D721Med (cell line): ENCODE measurements around the gene ZNF683.

Source experiments
- DNase-seq: peaks from one replicate; pipeline ENCODE4 v3.0.0; 2011; ENCODE audit warnings: low spot score; ENCODE audit not compliant: insufficient read length
- FAIRE-seq: peaks from 2 replicates; lab custom pipeline; 2011; peaks lifted over from hg19 to GRCh38; lab: Jason Lieb, UNC
- CTCF ChIP-seq: IDR thresholded peaks from 2 replicates; pipeline ENCODE4 v1.5.1; 2012; ENCODE audit warnings: mild to moderate bottlenecking, control low read depth; ENCODE audit not compliant: insufficient read depth; ENCODE audit errors: missing control alignments

Gene ZNF683

DNA sequence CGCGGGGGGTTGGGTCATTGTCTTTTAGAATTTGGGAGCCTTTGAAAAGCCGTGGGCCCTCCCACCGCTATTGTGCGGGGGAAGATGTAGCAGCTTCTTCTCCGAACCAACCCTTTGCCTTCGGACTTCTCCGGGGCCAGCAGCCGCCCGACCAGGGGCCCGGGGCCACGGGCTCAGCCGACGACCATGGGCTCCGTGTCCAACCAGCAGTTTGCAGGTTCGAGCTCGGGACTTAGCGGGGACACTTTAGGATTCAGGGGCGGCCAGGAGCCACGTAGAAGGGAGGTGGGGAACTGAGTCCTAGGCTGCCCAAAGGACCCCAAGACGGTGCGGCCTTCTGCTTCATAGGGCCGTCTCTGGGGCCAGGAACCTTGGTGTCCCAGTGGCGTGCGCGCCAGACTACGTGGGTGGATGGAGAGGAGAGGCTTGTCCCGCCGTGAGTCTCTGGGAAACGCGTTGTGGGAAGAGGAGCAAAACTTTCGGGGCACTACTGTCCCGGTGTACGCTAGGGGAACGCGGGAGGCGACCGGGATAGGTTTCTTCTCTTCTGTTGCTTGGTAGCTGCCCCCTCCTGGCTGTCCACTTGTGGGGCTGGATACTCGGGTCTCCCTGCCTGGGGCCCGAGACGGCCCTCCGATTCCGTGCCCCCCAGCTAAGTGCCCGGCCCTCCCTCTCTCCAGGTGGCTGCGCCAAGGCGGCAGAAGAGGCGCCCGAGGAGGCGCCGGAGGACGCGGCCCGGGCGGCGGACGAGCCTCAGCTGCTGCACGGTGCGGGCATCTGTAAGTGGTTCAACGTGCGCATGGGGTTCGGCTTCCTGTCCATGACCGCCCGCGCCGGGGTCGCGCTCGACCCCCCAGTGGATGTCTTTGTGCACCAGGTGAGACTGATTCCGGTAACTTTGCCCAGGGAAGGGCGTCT, 38.4 kb upstream of the ZNF683 start, which contains the start of gene LIN28A:
Gene LIN28A, plus strand, starts transcription at position 112 of the 918 bp plus-strand sequence. Its CDS starts 75 bp downstream, at position 187.
- TF ChIP-seq CTCF: no peak
- no peak for DNase-seq

GRCh38 chr1:26409191-26409807, 36.7 kb upstream of the ZNF683 start:
- FAIRE-seq: no peak
- no peak for DNase-seq
- TF ChIP-seq CTCF: no peak

More for the DNA sequence above, 38.4 kb upstream of the ZNF683 start, which contains the start of gene LIN28A:
- FAIRE-seq: no peak

GRCh38 chr1:26408604-26409003, 36.1 kb upstream of the ZNF683 start:
- TF ChIP-seq CTCF: no peak
- DNase-seq (no peak), FAIRE-seq (no peak)

- FAIRE-seq (no peak), DNase-seq (no peak)
- no peak for TF ChIP-seq CTCF
Observed at GRCh38 chr1:26405281-26405915, 32.8 kb upstream of the ZNF683 start.

- no peak for TF ChIP-seq CTCF
- FAIRE-seq: no peak
- DNase-seq: no peak
Observed at GRCh38 chr1:26404641-26405040, 32.1 kb upstream of the ZNF683 start.

DNA sequence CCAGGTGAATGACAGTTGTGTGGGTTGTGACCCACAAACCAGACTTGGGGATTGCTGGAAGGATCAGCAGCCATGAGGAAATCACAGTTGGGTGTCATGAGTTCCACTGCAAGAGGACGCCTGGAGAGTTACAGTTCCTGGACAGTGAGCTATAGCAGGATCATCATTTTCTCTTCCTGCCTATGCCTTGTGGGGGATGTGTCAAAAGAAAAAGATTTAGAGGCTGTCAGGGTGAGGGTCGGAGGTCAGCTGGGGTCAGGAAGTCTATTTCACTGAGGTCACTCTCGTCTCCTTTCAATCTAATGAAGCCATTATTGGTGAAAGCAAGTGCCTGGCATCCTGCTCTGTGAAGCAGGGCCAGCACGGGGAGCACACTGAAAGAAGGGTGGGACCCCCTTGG, 31.1 kb upstream of the ZNF683 start:
- no peak for TF ChIP-seq CTCF
- FAIRE-seq (no peak), DNase-seq (no peak)
